Measurements from ENCODE around the gene RNASEL.

Gene RNASEL

DNA sequence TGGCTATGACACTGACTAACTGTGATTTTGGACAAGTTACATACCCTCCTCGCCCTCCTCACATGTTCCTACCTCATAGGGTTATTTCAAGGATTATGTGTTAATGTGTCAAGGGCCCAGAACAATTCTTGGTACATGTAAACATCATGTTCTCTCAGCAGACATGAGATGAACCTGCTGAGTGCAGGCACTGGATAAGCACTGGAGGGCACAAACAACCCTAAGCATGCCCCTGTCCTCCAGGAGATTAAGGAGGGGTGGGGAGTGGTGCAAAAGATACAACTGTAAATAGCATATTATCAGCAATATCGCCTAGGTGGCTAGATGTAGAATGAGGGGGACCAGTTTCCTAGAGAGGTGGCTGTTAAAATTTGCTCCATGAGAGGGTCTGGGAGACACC is 32.9 kb upstream of the RNASEL start:
- DNase-seq (ENCODE audit: low read depth), result no peak

DNA sequence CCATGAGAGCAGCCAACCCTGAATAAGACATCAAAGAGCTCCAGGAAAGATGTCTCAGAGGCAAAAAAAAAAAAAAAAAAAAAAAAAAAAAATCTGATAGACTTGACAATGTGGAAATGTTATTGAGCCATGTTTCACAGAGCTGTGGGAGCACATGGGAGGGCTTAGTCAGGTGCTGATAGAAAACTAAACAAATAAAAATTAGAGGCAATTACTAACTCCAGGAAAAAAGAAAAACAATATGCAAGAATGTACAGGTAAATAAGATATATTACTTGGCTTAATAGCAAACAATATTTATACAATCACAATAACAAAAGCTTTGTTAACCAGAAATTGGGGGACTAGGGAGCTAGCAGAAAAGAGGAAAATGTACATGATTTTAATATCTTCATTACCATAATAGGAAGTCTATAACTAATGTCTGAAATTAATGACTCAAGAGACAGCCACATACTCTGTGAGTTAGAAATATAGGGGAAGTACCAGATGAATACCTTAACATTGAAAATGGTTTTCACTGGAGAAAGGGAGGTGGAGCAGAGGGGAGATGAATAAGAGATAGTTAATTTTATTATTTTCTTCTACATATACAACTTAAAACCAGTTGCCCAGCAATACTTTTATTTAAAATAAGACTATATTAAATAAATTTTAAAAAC is 32.0 kb upstream of the RNASEL start:
- DNase-seq (ENCODE audit: low read depth), result no peak

DNA sequence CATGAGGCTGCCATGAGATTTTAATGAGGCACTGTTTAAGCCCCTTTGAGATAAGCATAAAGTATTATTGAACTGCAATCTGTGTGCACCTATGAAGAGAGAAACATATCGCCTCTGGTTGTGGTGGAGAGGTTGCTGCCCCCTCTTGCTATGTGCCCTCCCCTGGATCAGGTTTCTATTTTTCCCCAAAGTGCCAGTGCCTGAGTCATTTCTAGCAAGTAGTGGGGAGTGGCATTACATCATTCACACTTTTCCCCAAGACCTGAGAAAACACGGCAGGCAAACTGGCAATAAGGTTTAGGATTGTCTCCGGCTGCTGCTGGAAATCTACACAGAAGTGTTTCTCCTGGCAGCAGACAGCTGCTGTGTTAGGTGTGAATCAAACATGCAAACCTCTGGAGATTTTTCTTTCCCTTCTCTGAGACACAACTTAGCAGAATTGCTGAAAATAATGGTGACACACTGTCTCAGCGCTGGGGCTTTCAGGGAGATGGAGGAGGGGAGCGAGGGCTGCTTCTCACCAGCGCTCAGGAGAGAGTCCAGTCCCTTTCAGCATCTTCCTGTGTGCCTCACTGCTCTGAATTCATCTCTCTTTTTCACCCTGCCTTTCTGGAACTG is 28.8 kb upstream of the RNASEL start:
- peak; percentile 11 for DNase-seq (ENCODE audit: low read depth)

DNA sequence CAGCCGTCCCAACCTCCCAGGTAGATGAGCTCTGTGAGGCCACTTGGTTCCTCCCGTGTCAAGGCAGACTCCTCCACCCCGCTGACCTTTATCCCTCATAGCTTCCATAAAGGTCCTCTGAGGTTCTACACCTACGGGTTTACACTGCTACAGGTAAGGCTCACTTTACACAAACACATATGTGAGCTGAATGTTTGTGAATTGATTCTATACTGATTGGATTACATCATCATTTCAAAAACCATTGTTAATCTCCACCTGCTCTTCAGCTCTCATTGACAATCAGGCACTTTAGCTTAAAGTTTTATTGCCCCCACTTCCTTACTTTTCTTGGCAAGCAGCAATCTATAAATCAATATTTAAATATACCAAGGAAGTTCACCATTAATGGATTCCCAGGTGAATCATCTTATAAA is 28.0 kb upstream of the RNASEL start:
- DNase-seq (ENCODE audit: low read depth), result no peak

DNA sequence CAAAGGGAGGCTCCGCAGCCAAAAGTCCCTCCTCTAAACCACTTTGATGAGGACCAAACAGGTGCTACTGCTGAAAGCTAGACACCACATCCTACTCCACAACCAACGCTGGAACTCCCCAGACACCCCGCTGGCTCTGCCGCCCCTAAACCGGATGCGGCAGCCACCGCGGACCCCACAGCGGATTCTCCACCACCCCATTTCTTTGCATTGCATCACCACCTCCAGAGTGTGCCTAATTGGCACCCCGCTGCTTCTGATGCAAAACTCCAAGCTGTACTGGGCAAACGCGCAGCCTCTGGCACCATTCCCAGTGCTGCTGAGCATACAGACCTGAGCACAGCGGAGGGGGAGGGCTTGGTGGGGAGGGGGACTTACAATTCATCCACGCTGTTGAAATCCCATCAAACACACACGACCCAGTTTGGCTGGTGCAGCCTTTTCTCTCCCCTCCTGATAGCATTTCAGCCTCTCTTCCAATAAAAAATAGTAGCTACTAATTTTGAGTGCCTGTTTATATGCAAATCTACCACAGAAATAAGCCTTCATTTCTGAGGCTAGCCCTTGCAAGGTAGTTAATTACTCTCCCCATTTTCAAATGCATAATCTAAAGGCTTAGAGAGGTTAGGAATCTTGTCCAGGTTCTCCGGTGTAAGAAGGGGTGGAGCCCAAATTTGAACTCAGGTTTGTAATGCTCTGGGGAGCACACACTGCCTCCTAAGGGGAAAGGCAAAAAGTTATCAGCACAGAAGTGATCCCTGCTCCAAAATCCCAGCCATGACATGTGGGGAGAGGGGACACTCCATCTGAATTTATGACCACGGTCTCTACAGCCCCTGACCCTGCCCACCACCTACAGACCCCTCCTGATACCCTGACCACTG is 27.3 kb upstream of the RNASEL start:
- DNase-seq (ENCODE audit: low read depth), result peak; percentile 35

DNA sequence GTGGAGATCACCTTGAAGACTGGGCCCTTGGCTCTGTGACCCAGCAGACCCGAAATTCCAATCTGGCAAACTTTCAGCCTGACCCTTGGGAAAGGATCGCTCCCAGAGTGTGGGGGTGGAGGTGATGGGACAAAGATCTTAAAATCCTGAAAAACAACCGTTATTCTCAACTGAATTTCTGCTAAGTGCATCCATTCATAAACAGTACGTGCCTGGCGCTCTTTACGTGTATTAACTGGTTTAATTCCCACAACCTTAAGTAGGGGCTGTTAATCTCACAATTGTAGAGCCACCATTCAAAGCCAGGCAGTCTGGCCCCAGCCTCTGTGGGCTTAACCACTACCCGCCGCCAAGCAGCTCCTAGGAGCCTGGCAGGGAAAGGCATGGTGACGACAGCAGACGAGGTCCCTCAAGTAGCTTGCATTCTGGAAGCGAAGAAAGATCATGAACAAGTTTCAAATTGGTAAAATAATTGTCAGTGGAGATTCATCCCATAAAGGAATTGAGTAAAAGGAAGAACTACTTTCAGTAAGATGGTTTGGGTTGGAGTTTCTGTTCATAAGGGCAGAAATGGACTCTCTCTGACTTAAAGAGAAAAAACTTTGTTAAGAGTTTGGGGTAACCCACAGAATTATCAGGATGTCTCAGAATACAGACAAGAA is 26.5 kb upstream of the RNASEL start:
- peak; percentile 10 for DNase-seq (ENCODE audit: low read depth)

DNA sequence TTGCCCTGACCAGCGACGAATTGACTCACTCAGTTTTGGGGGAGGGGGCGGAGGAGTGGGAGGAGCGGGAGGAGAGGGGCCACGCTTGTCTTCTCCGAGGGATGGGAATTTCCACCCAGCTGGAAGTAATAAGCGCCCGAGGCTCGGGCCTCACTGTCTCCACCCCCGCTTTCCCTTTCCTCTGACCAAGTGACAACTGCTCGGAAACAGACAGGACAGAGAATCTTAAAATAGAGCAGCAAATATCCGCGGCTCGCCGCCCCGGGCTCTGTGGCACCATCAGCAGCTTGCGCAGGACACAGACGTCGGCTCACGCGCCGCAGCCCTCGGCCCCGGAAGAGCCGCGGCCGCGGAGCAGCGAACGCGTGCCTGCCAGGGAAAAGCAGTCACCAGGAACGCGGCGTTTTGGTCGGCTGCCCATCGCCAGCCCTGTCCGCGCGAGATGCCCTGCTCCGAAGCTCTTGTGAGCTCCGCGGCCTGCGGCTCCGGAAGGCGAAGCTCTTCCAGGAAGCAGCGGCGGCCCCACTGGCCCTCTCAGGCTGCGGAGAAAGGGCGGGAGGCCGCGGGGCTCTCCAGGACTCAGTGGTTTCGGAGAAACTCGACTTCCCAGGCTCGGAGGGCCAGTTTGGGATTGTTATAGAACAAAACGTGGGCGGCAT is 25.9 kb upstream of the RNASEL start:
- peak; percentile 76 for DNase-seq (ENCODE audit: low read depth)

DNA sequence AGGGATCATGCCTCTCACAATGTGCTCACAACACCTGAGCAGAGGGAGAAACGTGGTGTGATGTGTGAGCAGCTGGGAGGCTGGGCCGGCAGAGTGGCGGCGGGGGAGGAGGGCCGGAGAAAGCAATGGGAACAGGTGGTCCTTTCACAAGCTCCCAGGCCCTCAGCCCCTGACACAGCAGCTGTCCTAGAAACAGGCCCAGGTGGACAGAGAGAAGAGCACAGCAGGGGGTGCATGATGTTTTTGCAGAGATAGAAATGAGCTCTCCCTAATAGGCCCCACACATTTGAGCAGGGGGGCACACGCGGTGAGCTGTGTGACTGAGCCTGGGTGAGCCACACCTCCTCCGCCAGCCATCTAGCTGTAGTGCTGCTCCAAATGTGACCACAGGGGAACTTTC is 22.7 kb upstream of the RNASEL start:
- DNase-seq (ENCODE audit: low read depth), result no peak

DNA sequence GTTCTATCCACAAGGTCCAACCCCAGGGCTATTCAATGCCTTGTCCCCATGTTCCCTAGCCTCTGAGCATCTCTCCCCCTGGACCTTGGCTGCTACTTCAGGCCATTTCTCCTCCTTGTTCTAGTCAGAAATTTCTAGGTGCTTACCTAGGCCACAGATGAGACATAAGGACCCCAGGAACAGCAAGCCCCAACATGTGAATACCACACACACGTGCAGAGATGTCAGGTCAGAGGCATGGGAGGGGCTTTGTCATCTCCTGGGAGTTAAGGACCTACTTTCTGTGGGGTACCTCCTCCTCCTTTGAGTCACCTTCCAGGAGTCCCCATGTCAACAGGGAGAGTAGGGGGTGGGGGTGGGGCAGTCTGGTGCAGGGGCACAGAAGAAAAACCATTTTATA is 22.3 kb upstream of the RNASEL start:
- DNase-seq (ENCODE audit: low read depth), result no peak

DNA sequence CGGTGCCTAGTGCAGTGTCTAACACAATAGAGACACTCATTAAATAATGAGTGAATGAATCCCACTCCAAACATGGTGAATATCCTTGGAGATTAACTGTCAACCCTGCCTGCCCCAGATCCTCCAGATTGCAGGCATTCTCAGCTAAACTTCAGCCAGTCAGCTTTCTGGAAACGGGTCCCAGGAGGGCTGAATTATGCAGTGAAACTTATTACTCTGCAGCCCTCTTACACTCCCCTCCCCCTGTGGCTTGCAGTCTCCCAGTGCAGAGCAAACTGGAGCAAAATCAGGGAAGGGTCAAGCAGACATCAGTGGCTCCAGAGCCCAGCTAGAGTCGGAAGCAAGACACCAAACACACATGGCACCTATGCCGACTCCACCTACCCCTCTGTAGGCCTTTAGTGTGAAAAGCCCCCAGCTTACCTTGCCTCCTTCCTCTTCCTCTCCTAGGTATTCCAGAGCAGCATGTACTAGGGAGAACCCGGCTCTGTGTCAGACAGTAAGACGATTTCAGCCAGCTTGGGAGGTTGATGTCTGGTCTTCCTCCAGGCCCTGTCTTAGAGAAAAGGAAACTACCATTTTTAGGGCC is 21.6 kb upstream of the RNASEL start:
- DNase-seq (ENCODE audit: low read depth), result no peak

DNA sequence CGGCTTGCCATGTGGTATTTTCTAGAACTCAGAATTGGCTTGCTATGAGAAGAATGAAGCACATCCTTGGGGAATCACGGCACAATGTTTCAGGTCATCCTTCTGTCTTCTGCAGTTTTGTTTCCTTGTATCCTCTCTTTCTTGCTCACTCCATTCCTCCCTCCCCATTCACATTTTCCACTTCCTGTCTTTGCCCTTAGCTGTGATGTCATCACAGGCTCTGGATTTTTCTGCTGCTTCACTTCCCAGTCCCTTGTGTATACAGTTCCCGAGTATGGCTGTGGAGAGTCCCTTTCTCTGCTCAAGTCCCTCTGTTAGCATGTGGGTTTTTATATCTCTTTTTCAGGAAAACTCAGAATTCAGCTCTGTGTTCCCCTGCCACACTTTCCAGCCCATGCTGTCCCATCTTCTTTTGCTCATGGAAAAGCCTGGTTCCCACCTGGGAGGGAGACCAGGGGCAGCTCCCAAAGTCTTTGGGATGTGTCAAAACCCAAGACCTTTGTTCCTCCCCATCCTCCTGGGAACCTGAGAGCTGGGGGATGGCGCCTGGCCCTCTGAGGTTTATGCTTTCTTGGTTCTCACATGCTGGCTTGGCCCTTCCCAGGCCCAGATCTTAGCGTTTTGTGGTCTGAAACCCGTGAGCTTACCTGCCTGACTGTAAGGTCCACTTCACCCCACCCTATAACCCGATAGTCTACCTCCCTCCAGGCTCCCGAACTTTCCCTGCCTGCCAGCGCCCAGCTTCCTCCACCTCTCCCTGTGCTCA is 20.0 kb upstream of the RNASEL start:
- peak; percentile 60 for DNase-seq (ENCODE audit: low read depth)

DNA sequence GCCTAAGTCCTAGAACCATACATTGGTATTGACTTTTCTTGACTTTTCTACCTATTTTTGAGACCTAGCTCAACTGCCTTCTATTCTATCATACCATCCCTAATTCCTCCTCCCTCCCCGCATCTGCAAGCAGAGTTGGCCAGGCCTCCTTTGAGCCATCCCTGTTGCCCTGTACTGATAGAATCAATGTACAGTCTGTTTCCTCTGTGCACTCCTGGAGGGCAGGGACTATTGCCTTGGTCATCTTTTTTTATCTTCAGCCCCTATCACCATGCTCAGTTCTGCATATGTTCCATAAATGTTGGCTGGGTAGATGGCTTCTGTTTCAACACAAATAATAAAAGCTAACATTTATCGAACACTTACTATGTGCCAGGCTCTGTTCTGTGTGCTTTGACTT is 19.2 kb upstream of the RNASEL start:
- no peak for DNase-seq (ENCODE audit: low read depth)

DNA sequence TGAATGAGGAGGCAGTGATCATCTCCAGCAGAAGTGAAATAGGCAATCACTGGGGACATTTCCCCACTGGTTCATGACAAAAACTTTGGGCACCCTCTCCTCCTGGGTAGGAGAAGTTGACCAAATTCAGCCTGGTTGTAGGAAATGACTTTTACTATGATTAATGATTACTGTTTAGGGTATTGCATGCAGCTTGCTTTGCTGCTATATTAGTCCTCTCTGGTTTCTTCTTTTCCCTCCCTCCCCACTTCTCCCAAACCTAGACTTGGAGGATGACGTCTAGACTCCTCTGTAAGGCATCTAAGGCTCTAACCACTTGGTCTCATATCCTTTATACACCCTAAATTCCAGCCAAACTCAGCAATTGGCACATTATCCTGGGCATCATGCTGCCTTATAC is 18.5 kb upstream of the RNASEL start:
- no peak for DNase-seq (ENCODE audit: low read depth)

DNA sequence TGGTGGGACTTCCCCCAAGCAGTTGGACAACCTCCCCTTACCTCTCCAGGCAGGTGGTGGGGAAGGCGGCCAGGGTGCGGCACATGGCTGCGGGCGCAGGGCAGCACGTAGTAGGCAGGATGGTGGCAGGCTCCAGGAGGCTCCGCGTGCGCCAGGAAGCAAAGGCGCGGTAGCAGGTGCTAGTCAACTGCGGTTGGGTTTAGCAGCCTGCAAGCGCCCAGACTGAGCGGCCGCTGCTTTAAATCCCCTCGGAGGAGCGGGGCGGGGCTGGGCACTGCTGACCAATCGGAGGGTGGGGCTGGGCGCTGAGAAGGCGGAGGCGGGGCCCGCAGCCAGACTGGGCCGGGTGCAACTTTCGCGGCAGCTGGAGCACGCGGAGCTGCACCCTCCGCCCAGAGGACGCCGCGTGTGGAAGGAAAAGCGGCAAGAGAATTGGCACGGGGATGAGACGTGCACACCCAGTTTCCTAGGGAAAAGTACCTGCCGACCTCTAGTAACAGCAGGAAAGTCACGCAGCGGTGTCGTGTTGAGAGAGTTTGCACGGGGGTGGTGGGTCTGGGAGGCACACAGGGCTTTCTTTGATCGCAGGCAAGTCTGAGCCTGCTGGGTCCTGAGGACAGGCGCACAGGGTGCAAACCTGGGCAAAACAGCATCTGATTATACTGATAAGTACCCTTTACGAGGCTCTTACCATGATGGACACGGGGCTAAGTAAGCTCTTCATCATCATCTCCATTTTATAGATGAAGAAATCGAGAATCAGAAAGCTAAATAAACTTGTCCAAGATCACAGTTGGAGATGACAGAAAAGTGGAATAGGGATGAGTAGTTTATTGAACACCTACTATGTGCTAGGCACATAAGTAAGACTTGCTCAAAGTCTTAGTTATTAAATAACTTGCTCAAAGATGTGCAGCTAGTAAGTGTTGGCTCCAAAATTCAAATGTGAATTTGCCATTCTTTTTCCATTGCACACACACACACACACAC is 15.4 kb upstream of the RNASEL start, which contains the start of gene RGS16:
Gene RGS16 (minus strand): TSS at position 215 of the 990 bp plus-strand sequence. CDS start 130 bp downstream, at position 85.
- DNase-seq (ENCODE audit: low read depth), result peak; percentile 74

DNA sequence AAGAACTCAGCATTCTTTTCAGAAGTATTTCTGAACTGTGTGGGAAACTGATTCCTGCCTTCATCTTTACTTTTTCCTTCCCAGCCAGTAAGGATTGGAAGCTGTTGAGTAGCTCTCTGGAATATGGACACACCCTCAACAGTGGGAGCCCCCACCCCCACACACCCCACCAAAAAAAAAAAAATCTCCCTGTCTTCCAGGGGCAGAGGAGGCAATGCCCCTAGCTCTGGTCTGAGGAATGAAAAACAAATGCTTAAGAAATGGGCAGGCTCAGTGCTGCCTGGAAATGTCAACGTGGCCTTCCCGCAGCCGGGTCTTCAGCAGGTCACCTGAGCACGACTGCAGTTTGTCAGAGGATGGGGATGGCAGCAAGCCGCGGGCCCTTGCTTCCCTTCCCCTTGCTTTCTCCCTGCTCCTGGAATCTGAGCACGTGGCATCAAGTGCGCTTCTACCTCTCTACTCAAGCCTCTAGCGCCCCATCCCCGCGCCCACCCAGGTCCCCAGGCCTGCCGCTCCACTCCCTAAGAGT is 14.7 kb upstream of the RNASEL start:
- no peak for DNase-seq (ENCODE audit: low read depth)

DNA sequence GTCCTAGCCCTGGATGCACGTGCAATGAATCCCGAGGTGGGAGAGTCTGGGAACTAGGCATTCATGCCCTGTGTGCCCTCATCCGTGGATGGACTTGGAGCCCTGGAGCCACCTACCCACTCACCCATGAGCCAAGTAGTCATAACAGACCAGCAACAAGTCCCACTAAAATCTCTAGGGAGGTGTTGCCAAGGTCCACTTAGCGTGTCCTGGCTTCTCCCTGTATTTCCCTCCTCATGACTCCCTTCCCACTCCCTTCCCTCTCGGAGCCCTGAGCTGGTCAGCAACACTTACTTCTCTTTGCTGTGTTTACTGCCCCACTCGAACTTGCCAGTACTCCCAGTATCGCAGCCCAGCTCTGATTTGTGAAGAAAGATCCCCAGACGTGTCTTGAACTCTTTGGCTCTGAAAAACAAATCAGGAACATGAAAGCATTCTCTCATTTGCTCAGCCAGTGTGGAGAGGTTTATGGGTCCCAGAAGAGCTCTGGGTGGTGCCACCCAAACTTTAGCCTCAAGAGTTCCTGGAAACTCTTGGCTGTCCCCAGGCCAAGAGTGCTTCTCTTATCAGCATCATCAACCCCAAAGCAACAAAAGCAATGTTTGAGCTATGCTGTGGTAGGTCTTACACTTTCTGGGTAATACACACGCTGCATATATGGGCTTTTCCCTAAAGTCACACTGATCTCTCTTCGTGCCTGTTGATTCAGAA is 14.0 kb upstream of the RNASEL start:
- DNase-seq (ENCODE audit: low read depth), result no peak

DNA sequence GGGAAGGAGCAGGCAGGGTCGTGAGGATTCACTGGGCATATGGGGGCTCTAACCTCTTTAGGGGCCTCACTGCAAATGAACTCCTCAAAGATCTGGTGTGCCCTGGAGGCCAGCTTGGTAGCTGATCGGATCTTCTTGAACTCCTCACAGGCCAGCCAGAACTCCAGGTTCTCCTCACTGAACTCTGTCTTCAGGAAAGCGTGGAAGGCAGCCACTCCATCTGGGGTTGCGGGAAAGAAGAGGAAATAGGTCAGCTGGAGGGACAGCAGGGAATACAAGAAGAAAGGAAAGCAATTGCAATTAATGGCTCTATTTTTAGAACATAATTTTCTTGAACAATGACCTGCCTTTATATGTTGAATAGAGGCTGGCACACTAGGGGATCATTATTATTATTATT is 12.9 kb upstream of the RNASEL start:
- DNase-seq (ENCODE audit: low read depth), result no peak

DNA sequence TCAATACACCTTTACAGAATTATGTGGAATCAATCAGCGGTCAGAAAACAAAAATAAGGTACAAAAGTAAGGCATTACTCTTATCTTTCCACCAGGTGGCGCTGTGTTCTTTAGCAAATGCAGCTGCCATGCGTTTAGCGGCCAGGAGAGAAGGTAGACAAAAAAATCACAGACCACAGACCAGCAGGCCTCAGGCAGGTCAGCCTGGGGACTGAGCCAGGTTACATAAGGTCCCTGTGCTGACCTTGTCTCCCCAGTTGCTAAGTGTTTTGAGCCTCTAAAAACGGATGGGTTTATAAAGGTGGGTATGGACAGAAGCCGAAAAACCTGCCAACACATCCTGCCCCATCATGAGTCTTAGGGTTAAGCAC is 12.3 kb upstream of the RNASEL start:
- DNase-seq (ENCODE audit: low read depth), result peak; percentile 72
